Measurements from ENCODE around the gene ETS1.

- TF ChIP-seq POLR2A (IDR thresholded peaks at IDR 0.05) (no peak), CTCF (IDR thresholded peaks at IDR 0.05) (no peak)
Observed at GRCh38 chr11:128610721-128611617, 23.6 kb upstream of the ETS1 start.

Measured in heart left ventricle (tissue), 13 donors.